Ramos (cell line): ENCODE results near the gene ZCWPW1.

Experiments used
- in situ Hi-C: fragments of 300-500 bp; cut with MboI; formaldehyde crosslinking; loops from one replicate; pipeline ENCODE4 v1.14.3; 2022; ENCODE audit warnings: low sequenced_read_pairs; ENCODE audit not compliant: unreplicated experiment

The ZCWPW1 gene

GRCh38 chr7:100360135-100360854 lies 68.2 kb downstream of the ZCWPW1 start:
- in situ Hi-C loops = no loop called here

- in situ Hi-C loops = no loop called here
Measured at GRCh38 chr7:100358857-100359212, 69.7 kb downstream of the ZCWPW1 start.

- in situ Hi-C loops = no loop called here
Measured at GRCh38 chr7:100358027-100358856, 70.3 kb downstream of the ZCWPW1 start, which contains the start of gene PILRB. Gene PILRB, plus strand, starts transcription at chr7:100358117. Its CDS starts 186 bp downstream, at chr7:100358303.

- in situ Hi-C loops = no loop called here
Measured at GRCh38 chr7:100357131-100357561, 71.4 kb downstream of the ZCWPW1 start.

GRCh38 chr7:100356416-100357068 lies 72.0 kb downstream of the ZCWPW1 start:
- in situ Hi-C loops = no loop called here

- in situ Hi-C loops = loop anchor here (5.0 kb wide), 1 partner anchor 227 kb away; the partner anchor contains the start of gene MBLAC1
Measured at GRCh38 chr7:100353685-100354330, 74.7 kb downstream of the ZCWPW1 start.

- in situ Hi-C loops = loop anchor here (5.0 kb wide), 1 partner anchor 226 kb away; the partner anchor contains the start of gene MBLAC1
Measured at GRCh38 chr7:100352984-100353684, 75.4 kb downstream of the ZCWPW1 start.

GRCh38 chr7:100352230-100352781 lies 76.2 kb downstream of the ZCWPW1 start:
- in situ Hi-C loops = loop anchor here (5.0 kb wide), 1 partner anchor 225 kb away; the partner anchor contains the start of gene MBLAC1

GRCh38 chr7:100351657-100352058 lies 76.8 kb downstream of the ZCWPW1 start:
- in situ Hi-C loops = loop anchor here (5.0 kb wide), 1 partner anchor 224 kb away; the partner anchor contains the start of gene MBLAC1
